ENCODE measurements around the gene CDKN2D. TPM values are rescaled to one million over a fixed set of nuclear protein-coding genes. Genes with fewer than 3 reads are reported as not detected.
"Not testable (repeated sequence)": the region's sequence is repeated elsewhere in the genome, so short reads cannot be mapped to it uniquely, and the experiment has no call there.

Gene CDKN2D
- polyA plus RNA-seq, 3 donors = 10.8 to 11.9 (median 10.9) TPM

- no peak for DNase-seq (ENCODE audit: low read depth in 3 of 3, low spot score in 2 of 3)
Observed at GRCh38 chr19:10553087-10553667, 15.6 kb downstream of the CDKN2D start.

- no peak for DNase-seq (ENCODE audit: low read depth in 3 of 3, low spot score in 2 of 3)
Observed at GRCh38 chr19:10552510-10553053, 16.2 kb downstream of the CDKN2D start.

DNA sequence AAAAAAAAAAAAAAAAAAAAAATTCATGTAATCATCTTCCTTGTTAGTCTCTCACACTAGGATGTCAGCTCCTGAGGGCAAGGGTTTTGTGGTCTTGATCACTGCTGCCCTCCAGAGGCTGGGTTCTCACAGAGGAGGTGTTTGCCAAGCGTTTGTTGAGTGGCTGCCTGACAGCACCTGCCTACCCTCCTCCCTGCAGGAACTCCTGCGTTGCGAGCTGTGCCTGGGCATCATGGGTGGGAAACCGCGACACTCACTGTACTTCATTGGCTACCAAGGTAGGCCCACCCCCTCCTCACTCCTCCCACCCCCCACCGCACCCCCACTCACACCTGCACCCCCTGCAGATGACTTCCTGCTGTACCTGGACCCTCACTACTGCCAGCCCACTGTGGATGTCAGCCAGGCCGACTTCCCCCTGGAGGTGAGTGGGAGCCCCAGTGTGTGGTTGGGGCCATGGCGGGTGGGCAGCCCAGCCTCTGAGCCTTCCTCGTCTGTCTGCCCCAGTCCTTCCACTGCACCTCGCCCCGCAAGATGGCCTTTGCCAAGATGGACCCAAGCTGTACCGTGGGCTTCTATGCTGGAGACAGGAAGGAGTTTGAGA is 17.0 kb downstream of the CDKN2D start:
- no peak for DNase-seq (ENCODE audit: low read depth in 3 of 3, low spot score in 2 of 3)

DNA sequence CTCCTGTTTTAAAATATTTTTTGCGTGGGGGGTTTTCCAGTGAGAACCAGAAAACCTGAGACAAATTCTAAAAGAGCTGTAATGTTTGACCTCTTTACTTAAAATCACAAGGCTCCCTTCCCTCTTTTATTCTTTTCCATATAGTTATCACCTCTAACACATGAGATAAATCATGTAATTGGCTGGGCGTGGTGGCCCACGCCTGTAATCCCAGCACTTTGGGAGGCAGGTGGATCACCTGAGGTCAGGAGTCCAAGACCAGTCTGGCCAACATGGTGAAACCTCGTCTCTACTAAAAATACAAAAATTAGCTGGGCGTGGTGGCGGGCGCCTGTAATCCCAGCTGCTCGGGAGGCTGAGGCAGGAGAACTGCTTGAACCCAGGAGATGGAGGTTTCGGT is 17.8 kb downstream of the CDKN2D start:
- DNase-seq (ENCODE audit: low read depth in 3 of 3, low spot score in 2 of 3) = not testable (repeated sequence)

DNA sequence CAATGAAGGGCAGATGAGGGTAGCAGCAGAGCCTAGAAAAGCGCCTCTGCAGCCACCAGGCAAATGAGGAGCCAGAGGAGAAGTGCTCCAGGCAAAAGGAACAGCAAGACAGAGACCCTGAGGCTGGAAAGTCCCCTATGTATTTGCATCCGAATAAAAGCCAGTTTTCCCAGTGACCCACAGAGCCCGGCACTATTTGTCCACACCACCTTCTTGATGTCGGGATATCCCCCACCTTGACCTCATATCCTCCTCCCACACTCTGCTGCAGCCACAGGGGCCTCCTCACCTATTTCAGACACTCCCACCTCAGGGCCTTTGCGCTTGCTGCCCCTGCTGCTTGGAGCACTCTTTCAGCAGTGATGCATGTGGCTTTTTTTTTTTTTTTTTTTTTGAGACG is 18.4 kb downstream of the CDKN2D start:
- no peak for DNase-seq (ENCODE audit: low read depth in 3 of 3, low spot score in 2 of 3)

DNA sequence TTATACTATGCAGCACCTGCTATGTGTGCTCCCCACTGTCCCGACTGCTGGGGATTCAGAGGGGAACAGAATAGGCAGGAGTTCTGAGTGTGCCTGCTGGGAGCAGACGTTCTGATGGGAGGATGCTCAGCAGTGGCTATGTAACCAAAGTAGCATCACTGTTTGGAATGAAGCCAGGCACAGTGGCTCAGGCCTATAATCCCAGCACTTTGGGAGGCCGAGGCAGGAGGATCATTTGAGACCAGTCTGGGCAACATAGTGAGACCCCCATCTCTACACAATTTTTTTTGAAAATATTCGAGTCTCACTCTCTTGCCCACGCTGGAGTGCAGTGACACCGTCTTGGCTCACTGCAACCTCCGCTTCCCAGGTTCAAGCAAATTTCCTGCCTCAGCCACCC is 19.0 kb downstream of the CDKN2D start:
- DNase-seq (ENCODE audit: low read depth in 3 of 3, low spot score in 2 of 3) = no peak

DNA sequence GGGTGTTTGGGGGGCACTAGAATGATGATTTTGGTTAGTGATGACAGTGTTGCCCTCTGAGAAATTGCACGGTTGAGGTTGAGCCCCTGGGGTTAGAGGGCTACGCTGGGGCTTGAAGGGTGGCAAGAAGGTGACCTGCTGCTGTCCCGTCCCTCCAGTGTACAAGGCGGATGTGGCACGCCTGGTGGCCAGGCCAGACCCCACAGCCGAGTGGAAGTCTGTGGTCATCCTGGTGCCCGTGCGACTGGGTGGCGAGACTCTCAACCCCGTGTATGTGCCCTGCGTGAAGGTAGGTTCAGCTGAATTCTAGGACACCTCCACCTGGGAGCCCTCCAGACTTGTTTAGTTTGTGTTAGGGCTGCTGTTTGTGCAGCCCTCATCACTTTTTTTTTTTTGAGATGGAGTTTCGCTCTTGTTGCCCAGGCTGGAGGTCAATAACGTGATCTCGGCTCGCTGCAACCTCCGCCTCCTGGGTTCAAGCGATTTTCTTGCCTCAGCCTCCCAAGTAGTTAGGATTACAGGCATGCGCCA is 20.0 kb downstream of the CDKN2D start:
- no peak for DNase-seq (ENCODE audit: low read depth in 3 of 3, low spot score in 2 of 3)

DNA sequence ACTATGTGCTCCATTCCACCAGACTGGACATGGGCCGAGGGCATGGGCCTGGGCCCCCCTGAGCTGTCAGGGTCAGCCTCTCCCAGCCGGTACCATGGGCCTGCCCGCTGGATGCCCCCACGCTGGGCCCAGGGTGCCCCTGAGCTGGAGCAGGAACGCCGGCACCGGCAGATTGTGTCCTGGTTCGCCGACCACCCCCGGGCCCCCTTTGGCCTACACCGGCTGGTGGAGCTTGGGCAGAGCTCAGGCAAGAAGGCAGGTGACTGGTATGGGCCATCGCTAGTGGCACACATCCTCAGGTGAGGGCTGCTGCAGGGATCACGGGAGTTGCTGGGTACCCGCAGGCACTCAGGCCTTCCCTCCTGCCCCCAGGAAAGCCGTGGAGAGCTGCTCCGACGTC is 22.0 kb downstream of the CDKN2D start:
- DNase-seq (ENCODE audit: low read depth in 3 of 3, low spot score in 2 of 3) = no peak

DNA sequence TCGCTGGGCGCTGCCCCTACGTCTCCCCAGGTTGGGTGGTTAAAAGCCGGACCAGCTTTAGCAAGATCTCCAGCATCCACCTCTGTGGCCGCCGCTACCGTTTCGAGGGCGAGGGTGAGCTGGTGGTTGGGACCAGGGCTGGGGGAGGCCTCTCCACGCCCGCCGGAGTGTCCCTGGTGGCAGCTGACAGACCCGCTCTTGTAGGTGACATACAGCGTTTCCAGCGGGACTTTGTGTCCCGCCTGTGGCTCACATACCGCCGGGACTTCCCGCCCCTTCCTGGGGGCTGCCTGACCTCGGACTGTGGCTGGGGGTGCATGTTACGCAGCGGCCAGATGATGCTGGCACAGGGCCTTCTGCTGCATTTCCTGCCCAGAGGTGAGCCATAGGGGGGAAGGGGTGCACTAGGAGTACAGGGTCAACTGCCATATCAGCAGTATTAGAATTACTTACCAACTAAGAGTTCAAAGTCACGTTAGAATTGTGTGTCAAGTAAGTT is 24.0 kb downstream of the CDKN2D start:
- no peak for DNase-seq (ENCODE audit: low read depth in 3 of 3, low spot score in 2 of 3)

DNA sequence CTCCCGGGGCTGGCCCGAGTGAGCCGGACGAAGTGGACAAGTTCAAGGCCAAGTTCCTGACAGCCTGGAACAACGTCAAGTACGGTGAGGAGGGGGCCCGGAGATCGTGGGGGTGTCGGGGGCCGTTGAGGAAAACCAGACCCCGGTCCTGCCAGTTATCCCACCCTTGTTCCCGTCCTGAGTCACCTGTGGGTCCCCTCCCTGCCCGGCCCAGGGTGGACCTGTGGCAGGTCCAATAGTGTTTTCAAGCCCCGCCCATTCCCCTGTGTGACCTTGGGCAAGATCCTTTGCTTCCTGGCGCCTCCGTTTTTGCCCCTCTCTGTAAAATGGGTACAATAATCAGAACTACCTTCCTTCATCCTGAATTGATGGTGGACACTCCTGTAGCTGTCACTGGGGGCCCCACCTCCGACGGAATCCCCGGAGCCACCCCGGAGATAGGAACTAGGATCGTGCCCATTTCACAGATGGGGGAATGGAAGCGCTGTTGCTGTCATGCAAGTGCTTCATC is 24.5 kb downstream of the CDKN2D start:
- no peak for DNase-seq (ENCODE audit: low read depth in 3 of 3, low spot score in 2 of 3)

- no peak for DNase-seq (ENCODE audit: low read depth in 3 of 3, low spot score in 2 of 3)
Observed at GRCh38 chr19:10543420-10544241, 25.1 kb downstream of the CDKN2D start, which contains the start of gene ATG4D. Gene ATG4D (plus strand): TSS chr19:10543904. CDS start chr19:10544091, 187 bp downstream.

GRCh38 chr19:10543059-10543419 is 25.7 kb downstream of the CDKN2D start:
- no peak for DNase-seq (ENCODE audit: low read depth in 3 of 3, low spot score in 2 of 3)

DNA sequence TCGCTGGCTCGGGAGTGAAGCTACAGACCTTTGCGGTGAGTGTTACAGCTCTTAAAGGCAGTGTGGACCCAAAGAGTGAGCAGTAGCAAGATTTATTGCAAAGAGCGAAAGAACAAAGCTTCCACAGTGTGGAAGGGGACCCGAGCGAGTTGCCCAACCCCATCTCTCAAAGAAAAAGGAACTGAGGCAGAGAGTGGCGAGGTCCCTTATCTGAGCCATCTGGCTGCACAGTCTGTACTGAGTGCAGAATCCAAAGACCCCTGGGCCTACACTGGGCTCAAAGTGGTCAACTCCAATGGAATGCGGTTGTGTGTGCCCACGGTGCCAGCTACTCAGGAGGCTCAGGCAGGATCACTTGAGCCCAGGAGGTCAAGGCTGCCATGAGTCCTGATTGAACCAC is 29.8 kb downstream of the CDKN2D start:
- not testable (repeated sequence) for DNase-seq (ENCODE audit: low read depth in 3 of 3, low spot score in 2 of 3)

GRCh38 chr19:10538204-10538983 is 30.4 kb downstream of the CDKN2D start:
- no peak for DNase-seq (ENCODE audit: low read depth in 3 of 3, low spot score in 2 of 3)

- DNase-seq (ENCODE audit: low read depth in 3 of 3, low spot score in 2 of 3) = no peak
Observed at GRCh38 chr19:10537668-10538067, 31.1 kb downstream of the CDKN2D start.

- no peak for DNase-seq (ENCODE audit: low read depth in 3 of 3, low spot score in 2 of 3)
Observed at GRCh38 chr19:10535613-10536012, 33.2 kb downstream of the CDKN2D start.

DNA sequence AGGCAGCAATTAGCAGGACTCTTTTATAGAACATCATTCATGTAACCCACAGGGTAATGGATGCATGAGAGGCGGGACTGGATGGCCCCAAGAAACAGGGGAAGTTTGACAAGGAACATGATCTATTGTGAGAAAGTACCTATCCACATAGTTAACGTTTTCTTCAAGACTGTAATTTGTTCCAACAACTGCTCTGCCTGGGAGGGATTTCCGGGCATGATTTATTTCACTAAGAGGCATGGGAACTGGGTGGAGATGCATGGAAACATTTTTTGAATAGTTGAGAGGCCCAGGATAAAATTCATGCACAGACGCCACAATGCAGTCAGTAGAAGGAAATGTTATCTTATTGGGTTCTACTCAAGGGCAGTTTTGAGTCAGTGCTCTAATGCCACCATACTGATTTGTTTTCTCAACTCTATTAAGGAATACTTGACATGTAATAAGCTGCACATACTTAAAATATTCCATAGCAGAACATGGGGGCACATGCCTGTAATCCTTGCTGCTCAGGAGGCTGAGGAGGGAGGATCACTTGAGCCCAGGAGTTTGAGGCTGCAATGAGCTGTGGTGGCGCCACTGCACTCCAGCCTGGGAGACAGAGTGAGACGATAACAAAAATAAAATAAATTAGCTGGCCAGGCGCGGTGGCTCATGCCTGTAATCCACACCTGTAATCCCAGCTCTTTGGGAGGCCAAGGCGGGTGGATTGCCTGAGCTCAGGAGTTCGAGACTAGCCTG is 35.0 kb downstream of the CDKN2D start:
- DNase-seq (ENCODE audit: low read depth in 3 of 3, low spot score in 2 of 3) = no peak

DNA sequence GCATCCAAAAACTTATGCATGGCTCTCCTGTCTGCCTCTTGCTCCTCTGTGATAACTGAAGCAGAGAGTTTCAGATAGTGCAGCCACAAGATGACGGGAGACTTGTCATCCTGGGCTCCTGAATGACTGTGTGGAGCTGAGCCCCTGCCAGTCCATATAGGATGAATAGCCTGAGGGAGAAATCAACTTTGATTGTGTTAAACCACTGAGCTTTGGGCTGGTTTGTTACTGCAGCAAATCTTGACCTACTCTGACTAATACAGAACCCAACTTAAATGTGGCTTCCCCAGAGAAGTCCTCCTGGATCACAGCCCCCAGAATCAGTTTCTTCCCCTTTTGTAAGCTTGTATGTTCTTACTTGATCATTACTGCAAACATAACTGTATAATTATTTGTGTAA is 36.3 kb downstream of the CDKN2D start:
- DNase-seq (ENCODE audit: low read depth in 3 of 3, low spot score in 2 of 3) = no peak

DNA sequence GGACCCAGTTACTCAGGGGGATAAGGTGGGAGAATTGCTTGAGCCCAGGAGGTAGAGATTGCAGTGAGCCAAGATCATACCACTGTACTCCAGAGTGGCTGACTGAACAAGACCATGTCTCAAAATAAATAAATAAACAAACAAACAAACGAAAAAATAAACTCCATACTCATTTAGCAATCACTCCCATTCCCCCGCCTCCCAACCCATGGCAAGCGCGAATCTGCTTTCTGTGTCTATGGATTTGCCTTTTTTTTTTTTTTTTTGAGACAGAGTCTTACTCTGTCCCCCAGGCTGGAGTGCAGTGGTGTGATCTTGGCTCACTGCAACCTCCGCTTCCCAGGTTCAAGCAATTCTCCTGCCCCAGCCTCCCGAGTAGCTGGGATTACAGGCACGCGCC is 41.9 kb downstream of the CDKN2D start:
- DNase-seq (ENCODE audit: low read depth in 3 of 3, low spot score in 2 of 3) = not testable (repeated sequence)

DNA sequence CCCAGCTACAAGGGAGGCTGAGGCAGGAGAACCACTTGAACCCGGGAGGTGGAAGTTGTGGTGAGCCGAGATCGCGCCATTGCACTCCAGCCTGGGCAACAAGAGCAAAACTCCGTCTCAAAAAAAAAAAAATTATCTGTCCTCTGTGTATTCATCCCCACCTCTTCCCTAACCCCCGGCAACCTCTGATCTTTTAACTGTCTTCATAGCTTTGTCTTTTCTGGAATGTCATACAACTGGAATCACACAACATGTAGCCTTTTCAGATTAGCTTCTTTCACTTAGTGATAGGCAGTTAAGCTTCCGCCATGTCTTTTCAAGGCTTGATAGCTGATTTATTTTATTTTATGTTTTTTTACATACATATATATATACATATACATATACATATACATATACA is 43.1 kb downstream of the CDKN2D start:
- DNase-seq (ENCODE audit: low read depth in 3 of 3, low spot score in 2 of 3) = no peak
